Measurements from ENCODE around the gene FAM117B. TPM values are rescaled to one million over a fixed set of nuclear protein-coding genes. Genes with fewer than 3 reads are reported as not detected.
A peak's percentile ranks its signal among the peaks of the same experiment; 100 is the strongest.
"Not testable (repeated sequence)": the region's sequence is repeated elsewhere in the genome, so short reads cannot be mapped to it uniquely, and the experiment has no call there.

Gene FAM117B
- total RNA-seq, 1 donor from 2014 or later, result 7.1 TPM

- DNase-seq (ENCODE audit: low read depth), result no peak
- no peak for TF ChIP-seq CTCF (conservative IDR thresholded peaks at IDR 0.05; ENCODE audit: low read depth, low read length)
- no peak overlapping the region for H3K4me3 ChIP-seq (ENCODE audit: low read depth, low read length)
Measured at GRCh38 chr2:202705446-202706020, 70.8 kb downstream of the FAM117B start.

- H3K4me3 ChIP-seq (ENCODE audit: low read depth, low read length); DNase-seq (ENCODE audit: low read depth): not testable (repeated sequence)
Measured at GRCh38 chr2:202714971-202715935, 80.5 kb downstream of the FAM117B start.

GRCh38 chr2:202716114-202716718, 81.4 kb downstream of the FAM117B start:
- no peak overlapping the region for H3K4me3 ChIP-seq (ENCODE audit: low read depth, low read length)
- DNase-seq (ENCODE audit: low read depth), result no peak
- no peak for TF ChIP-seq CTCF (conservative IDR thresholded peaks at IDR 0.05; ENCODE audit: low read depth, low read length)

GRCh38 chr2:202716953-202717597, 82.3 kb downstream of the FAM117B start:
- TF ChIP-seq CTCF (conservative IDR thresholded peaks at IDR 0.05; ENCODE audit: low read depth, low read length), result no peak
- no peak overlapping the region for H3K4me3 ChIP-seq (ENCODE audit: low read depth, low read length)
- no peak for DNase-seq (ENCODE audit: low read depth)

GRCh38 chr2:202717598-202718310, 83.0 kb downstream of the FAM117B start:
- no peak overlapping the region for H3K4me3 ChIP-seq (ENCODE audit: low read depth, low read length)
- no peak for DNase-seq (ENCODE audit: low read depth)
- no peak for TF ChIP-seq CTCF (conservative IDR thresholded peaks at IDR 0.05; ENCODE audit: low read depth, low read length)

- no peak for TF ChIP-seq CTCF (conservative IDR thresholded peaks at IDR 0.05; ENCODE audit: low read depth, low read length)
- peak; percentile 49 for DNase-seq (ENCODE audit: low read depth)
- no peak overlapping the region for H3K4me3 ChIP-seq (ENCODE audit: low read depth, low read length)
Measured at GRCh38 chr2:202718614-202719013, 83.8 kb downstream of the FAM117B start.
